OCI-LY3 (cell line): Measurements from ENCODE around the gene SLC4A5.

Experiments
- H2AFZ ChIP-seq: fragments of 200-600, 300-600 bp; shearing (Covaris generic); 2 replicates; pipeline ENCODE4 v1.6.0; 2014; ENCODE audit warnings: antibody characterized with exemption, low read depth, low read length
- H3K27ac ChIP-seq: fragments of 200-600, 300-600 bp; sonication (generic); 2 replicates; pipeline ENCODE4 v1.5.1; 2014; ENCODE audit warnings: mild to moderate bottlenecking, low read length, moderate library complexity, mixed read lengths
- H3K27me3 ChIP-seq: fragments of 200-600, 300-600 bp; sonication (generic); 2 replicates; pipeline ENCODE4 v1.6.1; 2014; ENCODE audit warnings: low read depth, low read length, mixed read lengths
- H3K36me3 ChIP-seq: fragments of 200-600, 300-600 bp; sonication (generic); replicated peaks from 2 replicates; pipeline ENCODE3; 2014; ENCODE audit warnings: low read depth, low read length, mixed read lengths
- H3K4me1 ChIP-seq: fragments of 300-600, 200-600 bp; sonication (generic); 2 replicates; pipeline ENCODE4 v1.6.1; 2014; ENCODE audit warnings: low read length, mixed read lengths
- H3K4me2 ChIP-seq: fragments of 200-600, 300-600 bp; sonication (generic); 2 replicates; pipeline ENCODE4 v1.6.1; 2014; ENCODE audit warnings: low read length, mixed read lengths
- H3K4me3 ChIP-seq: fragments of 300-600, 200-600 bp; sonication (generic); 2 replicates; pipeline ENCODE4 v1.5.1; 2014; ENCODE audit warnings: antibody characterized with exemption, mild to moderate bottlenecking, low read length, moderate library complexity
- H3K79me2 ChIP-seq: fragments of 300-600, 200-600 bp; shearing (Covaris generic); 2 replicates; pipeline ENCODE4 v1.6.1; 2014; ENCODE audit warnings: mild to moderate bottlenecking, low read length, mixed read lengths
- H3K9ac ChIP-seq: fragments of 300-600, 200-600 bp; shearing (Covaris generic); 2 replicates; pipeline ENCODE4 v1.6.0; 2014; ENCODE audit warnings: mild to moderate bottlenecking, low read length, moderate library complexity
- H3K9me3 ChIP-seq: fragments of 200-600, 300-600 bp; shearing (Covaris generic); 2 replicates; pipeline ENCODE4 v1.6.1; 2014; ENCODE audit warnings: low read length, mixed read lengths; ENCODE audit not compliant: insufficient read depth
- H4K20me1 ChIP-seq: fragments of 200-600, 300-600 bp; sonication (generic); 2 replicates; pipeline ENCODE4 v1.6.1; 2016; ENCODE audit warnings: low read length, mixed read lengths; ENCODE audit not compliant: insufficient read depth
- CTCF ChIP-seq: fragments of 200-600, 300-600 bp; sonication (generic); IDR thresholded peaks from 2 replicates; pipeline ENCODE4 v1.5.1; 2014; ENCODE audit warnings: antibody characterized with exemption, low read length, low read depth
- EZH2phosphoT487 ChIP-seq: fragments of 200-600 bp; shearing (Covaris generic); IDR thresholded peaks from 2 replicates; pipeline ENCODE4 v1.6.1; 2018; ENCODE audit warnings: antibody characterized with exemption, mixed run types, low read depth

The SLC4A5 gene

GRCh38 chr2:74367789-74368188, 24.6 kb upstream of the SLC4A5 start:
- H4K20me1 ChIP-seq: no peaks in the 10 kb centered on the region
- H3K27me3 ChIP-seq: no peaks in the 10 kb centered on the region
- peaks cover 33% of the 10 kb centered on the region for H3K36me3 ChIP-seq
- H3K9ac ChIP-seq: no peak overlapping the region
- H3K4me3 ChIP-seq: no peak overlapping the region
- H3K79me2 ChIP-seq: no peaks in the 10 kb centered on the region
- H3K9me3 ChIP-seq: no peaks in the 10 kb centered on the region
- no peak overlapping the region for H2AFZ ChIP-seq
- TF ChIP-seq EZH2phosphoT487 (no peak), CTCF (no peak)
- no peaks in the 10 kb centered on the region for H3K4me1 ChIP-seq
- H3K4me2 ChIP-seq: no peak overlapping the region
- no peak overlapping the region for H3K27ac ChIP-seq

- no peak overlapping the region for H2AFZ ChIP-seq
- H3K27ac ChIP-seq: no peak overlapping the region
- H3K79me2 ChIP-seq: no peaks in the 10 kb centered on the region
- no peak for TF ChIP-seq CTCF
- TF ChIP-seq EZH2phosphoT487: no peak
- H3K36me3 ChIP-seq: peaks cover 44% of the 10 kb centered on the region
- no peaks in the 10 kb centered on the region for H4K20me1 ChIP-seq
- H3K4me1 ChIP-seq: no peaks in the 10 kb centered on the region
- H3K27me3 ChIP-seq: no peaks in the 10 kb centered on the region
- no peaks in the 10 kb centered on the region for H3K9me3 ChIP-seq
- H3K4me3 ChIP-seq: no peak overlapping the region
- H3K9ac ChIP-seq: no peak overlapping the region
- no peak overlapping the region for H3K4me2 ChIP-seq
Measured at GRCh38 chr2:74366036-74366435, 22.8 kb upstream of the SLC4A5 start.

GRCh38 chr2:74364533-74365505, 21.6 kb upstream of the SLC4A5 start:
- Histone ChIP-seq H3K4me1 (no peaks in the 10 kb centered on the region), H3K4me2 (no peak overlapping the region), H3K79me2 (no peaks in the 10 kb centered on the region), H3K27ac (no peak overlapping the region), H2AFZ (no peak overlapping the region), H3K9ac (no peak overlapping the region), H3K9me3 (no peaks in the 10 kb centered on the region), H3K27me3 (no peaks in the 10 kb centered on the region), H3K36me3 (peaks cover 39% of the 10 kb centered on the region), H3K4me3 (no peak overlapping the region), H4K20me1 (no peaks in the 10 kb centered on the region)
- no peak for TF ChIP-seq EZH2phosphoT487
- no peak for TF ChIP-seq CTCF

GRCh38 chr2:74361327-74361726, 18.1 kb upstream of the SLC4A5 start:
- no peaks in the 10 kb centered on the region for H3K4me1 ChIP-seq
- no peak overlapping the region for H2AFZ ChIP-seq
- H3K27me3 ChIP-seq: no peaks in the 10 kb centered on the region
- H3K27ac ChIP-seq: no peak overlapping the region
- H3K4me3 ChIP-seq: no peak overlapping the region
- H3K36me3 ChIP-seq: peaks cover 34% of the 10 kb centered on the region
- H3K4me2 ChIP-seq: no peak overlapping the region
- no peaks in the 10 kb centered on the region for H3K9me3 ChIP-seq
- no peak overlapping the region for H3K9ac ChIP-seq
- no peaks in the 10 kb centered on the region for H4K20me1 ChIP-seq
- TF ChIP-seq CTCF: no peak
- no peak for TF ChIP-seq EZH2phosphoT487
- H3K79me2 ChIP-seq: no peaks in the 10 kb centered on the region
